Stimulated activated CD4-positive, alpha-beta T cell treated with anti-CD3 and anti-CD28 coated beads, Interleukin-4, amount 100 ng/mL, for 24 hours (primary cell): ENCODE data around the gene STX10.

Source experiments
- DNase-seq: peaks from one replicate; pipeline ENCODE4 v3.0.0-alpha.2; 2020

Gene STX10

GRCh38 chr19:13098277-13099072, 51.7 kb downstream of the STX10 start:
- no peak for DNase-seq

GRCh38 chr19:13097463-13098258, 52.5 kb downstream of the STX10 start:
- DNase-seq: no peak

DNA sequence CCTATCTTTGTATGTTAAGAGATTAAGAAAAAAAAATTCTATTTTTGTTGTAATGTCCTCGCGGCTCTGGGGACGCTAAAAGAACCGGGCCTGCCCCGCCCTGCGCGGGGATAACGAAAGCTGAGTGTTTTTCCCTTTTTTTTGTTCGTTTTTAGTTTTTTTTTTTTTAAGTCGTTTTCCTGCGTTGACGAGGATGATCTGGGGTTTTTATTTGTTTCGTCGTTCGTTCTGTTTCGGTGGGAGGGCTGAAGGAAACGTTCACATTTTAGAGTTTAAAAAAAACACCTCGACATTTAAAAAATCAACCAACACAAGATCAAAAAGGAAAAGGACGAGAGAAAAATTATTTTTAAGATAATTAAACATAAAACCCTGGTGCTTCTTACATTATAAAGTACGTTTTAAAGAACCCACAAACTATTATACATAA, 53.1 kb downstream of the STX10 start:
- DNase-seq: no peak

- no peak for DNase-seq
These were observed 53.9 kb downstream of the STX10 start for GRCh38 chr19:13095934-13096927.

DNA sequence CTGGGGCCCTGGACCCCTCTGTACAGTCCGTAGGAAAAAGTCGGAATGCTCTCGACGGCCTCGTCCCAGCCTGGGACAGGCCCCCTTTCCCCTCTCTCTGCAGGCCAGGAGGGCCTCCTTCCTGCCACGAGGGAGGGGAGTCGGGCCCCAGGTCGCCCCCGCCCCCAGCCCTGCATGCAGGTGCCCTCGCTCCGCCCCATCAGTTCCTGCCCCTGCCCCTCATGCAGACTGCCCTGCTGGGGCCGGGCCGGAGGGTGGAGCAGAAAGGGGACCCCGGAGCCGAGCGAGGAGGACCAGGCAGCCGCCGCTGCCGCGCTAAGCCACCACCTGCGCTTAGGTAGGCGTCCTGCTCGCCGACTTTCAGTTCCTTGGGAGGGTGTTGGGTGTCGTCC, 54.8 kb downstream of the STX10 start:
- DNase-seq: no peak

- DNase-seq: no peak
These were observed 55.3 kb downstream of the STX10 start for GRCh38 chr19:13094771-13095392.

DNA sequence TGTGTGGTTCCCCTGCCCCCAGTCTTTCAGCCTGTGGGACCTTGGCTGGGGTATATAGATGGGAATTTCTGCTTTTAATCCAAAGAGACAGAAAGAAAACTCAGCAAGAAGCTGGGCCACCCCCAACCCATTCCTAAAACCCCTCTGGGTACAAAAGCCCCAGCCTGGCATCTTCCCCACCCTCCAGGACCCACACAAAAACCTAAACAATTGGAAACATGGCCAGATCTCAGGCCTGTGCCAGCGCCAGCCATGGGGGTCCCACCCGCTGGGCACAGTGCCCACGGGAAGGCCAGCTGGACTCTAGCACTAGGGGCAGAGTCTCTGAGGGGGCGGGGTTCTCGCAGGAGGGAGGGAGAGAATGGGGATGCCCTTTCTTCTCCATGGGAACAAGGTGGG, 56.1 kb downstream of the STX10 start:
- DNase-seq: no peak
